ENCODE results near the gene GPR75. TPM values are rescaled to one million over a fixed set of nuclear protein-coding genes. Genes with fewer than 3 reads are reported as not detected.

GPR75 gene
- total and polyA plus RNA-seq, 2 of the 13 experiments (the other 11 are each of a cell fraction or from before 2014, with no cell fraction given), result 3.3 to 4.1 TPM

GRCh38 chr2:53826587-53827397 lies 33.0 kb downstream of the GPR75 start (continued):
- 0 out of 2 replicates have a peak, but pooled peaks have one; percentile 36 for TF ChIP-seq AFF4 (CRISPR knock-in tag; IDR thresholded peaks at IDR 0.05)
- TF ChIP-seq STAT5B (CRISPR knock-in tag; IDR thresholded peaks at IDR 0.05), result peak; percentile 88; the same call in 1 of the 2 replicates
- TF ChIP-seq, protein P1, sequence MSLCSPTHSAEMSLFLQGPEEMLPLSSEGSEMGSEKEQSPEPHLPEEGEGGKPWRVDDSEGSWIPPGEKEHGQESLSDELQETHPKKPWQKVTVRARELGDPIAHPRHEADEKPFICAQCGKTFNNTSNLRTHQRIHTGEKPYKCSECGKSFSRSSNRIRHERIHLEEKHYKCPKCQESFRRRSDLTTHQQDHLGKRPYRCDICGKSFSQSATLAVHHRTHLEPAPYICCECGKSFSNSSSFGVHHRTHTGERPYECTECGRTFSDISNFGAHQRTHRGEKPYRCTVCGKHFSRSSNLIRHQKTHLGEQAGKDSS (CRISPR knock-in tag; IDR thresholded peaks at IDR 0.05; ENCODE audit: borderline replicate concordance, low read depth), result no peak; the same call in 1 of the 2 replicates
- TF ChIP-seq MYC (CRISPR knock-in tag; IDR thresholded peaks at IDR 0.05; ENCODE audit: borderline replicate concordance), result no peak
- TF ChIP-seq KLF16 (CRISPR knock-in tag; IDR thresholded peaks at IDR 0.05), result peak in 1 of 2 experiments; percentile 99; a peak in 2 of 4 replicates
- no peak for TF ChIP-seq CENPX (CRISPR knock-in tag; IDR thresholded peaks at IDR 0.05)
- peak; percentile 77; the same call in 1 of the 2 replicates for TF ChIP-seq ZSCAN21 (CRISPR knock-in tag; IDR thresholded peaks at IDR 0.05; ENCODE audit: borderline replicate concordance)
- peak; percentile 84 for TF ChIP-seq ZBTB43 (CRISPR knock-in tag; conservative IDR thresholded peaks at IDR 0.05)
- no peak for TF ChIP-seq GPN1 (CRISPR knock-in tag; IDR thresholded peaks at IDR 0.05; ENCODE audit: borderline replicate concordance)
- TF ChIP-seq SIN3A (IDR thresholded peaks at IDR 0.05; ENCODE audit: borderline replicate concordance, low read depth, low read length), result no peak
- peak; percentile 86; the same call in 1 of the 2 replicates for TF ChIP-seq MEF2D (CRISPR knock-in tag; IDR thresholded peaks at IDR 0.05)
- TF ChIP-seq ZNF597 (CRISPR knock-in tag; IDR thresholded peaks at IDR 0.05), result no peak
- TF ChIP-seq RCOR2 (CRISPR knock-in tag; IDR thresholded peaks at IDR 0.05), result peak; percentile 95
- 0 out of 2 replicates have a peak, but pooled peaks have one; percentile 29 for TF ChIP-seq ZNF512B (CRISPR knock-in tag; IDR thresholded peaks at IDR 0.05; ENCODE audit: borderline replicate concordance)
- no peak for TF ChIP-seq ZNF563 (CRISPR knock-in tag; IDR thresholded peaks at IDR 0.05)
- peak; percentile 79; the same call in 1 of the 2 replicates for TF ChIP-seq ZMYM3 (CRISPR knock-in tag; IDR thresholded peaks at IDR 0.05)
- peak; percentile 94 for TF ChIP-seq MIXL1 (CRISPR knock-in tag; IDR thresholded peaks at IDR 0.05)
- no peak for TF ChIP-seq RAD51 (IDR thresholded peaks at IDR 0.05; ENCODE audit: borderline replicate concordance)
- peak; percentile 59; the same call in 1 of the 2 replicates for TF ChIP-seq ZFX (CRISPR knock-in tag; IDR thresholded peaks at IDR 0.05; ENCODE audit: low read depth)
